Neural progenitor cell (in vitro differentiated cells): Measurements from ENCODE around the gene RAB6A. TPM values are rescaled to one million over a fixed set of nuclear protein-coding genes. Genes with fewer than 3 reads are reported as not detected.

Experiments used
- DNase-seq: peaks from one replicate; pipeline ENCODE4 v3.0.0-alpha.2; 2016; ENCODE audit warnings: low spot score
- H2AFZ ChIP-seq: fragments of 200-600 bp; sonication (generic); replicated peaks from 2 replicates; pipeline ENCODE4 v1.6.1; 2016; ENCODE audit warnings: antibody characterized with exemption
- H3F3A ChIP-seq: fragments of 200-600 bp; sonication (generic); 2 replicates; pipeline ENCODE4 v1.6.1; 2016; ENCODE audit warnings: antibody characterized with exemption, low read depth
- H3K27ac ChIP-seq: fragments of 200-600 bp; sonication (generic); 2 replicates; pipeline ENCODE4 v1.5.1; 2016; ENCODE audit warnings: mild to moderate bottlenecking
- H3K27me3 ChIP-seq: fragments of 200-600 bp; sonication (generic); 2 replicates; pipeline ENCODE4 v1.6.1; 2016; ENCODE audit warnings: mild to moderate bottlenecking, moderate library complexity
- H3K36me3 ChIP-seq: fragments of 200-600 bp; sonication (generic); 2 replicates; pipeline ENCODE4 v1.5.1; 2016
- H3K4me1 ChIP-seq: fragments of 200-600 bp; sonication (generic); 2 replicates; pipeline ENCODE4 v1.6.1; 2016; ENCODE audit warnings: mixed run types
- H3K4me2 ChIP-seq: fragments of 200-600 bp; sonication (generic); 2 replicates; pipeline ENCODE4 v1.6.1; 2016
- H3K4me3 ChIP-seq: fragments of 200-600 bp; sonication (generic); 2 replicates; pipeline ENCODE4 v1.5.1; 2016
- H3K79me2 ChIP-seq: fragments of 200-600 bp; sonication (generic); 2 replicates; pipeline ENCODE4 v1.6.1; 2016; ENCODE audit warnings: low read depth
- H3K9ac ChIP-seq: fragments of 200-600 bp; sonication (generic); 2 replicates; pipeline ENCODE4 v1.6.1; 2016
- H3K9me3 ChIP-seq: fragments of 200-600 bp; sonication (generic); 2 replicates; pipeline ENCODE4 v1.5.1; 2016; ENCODE audit warnings: low read depth
- H4K20me1 ChIP-seq: fragments of 200-600 bp; sonication (generic); 2 replicates; pipeline ENCODE4 v1.6.1; 2016; ENCODE audit warnings: low read depth
- H3K27ac Mint-ChIP-seq: 3 replicates; pipeline ENCODE4 v1.8.0; 2021; ENCODE audit warnings: mixed read lengths
- H3K27me3 Mint-ChIP-seq: 2 replicates; pipeline ENCODE4 v1.8.0; 2022; ENCODE audit warnings: low read depth, mild to moderate bottlenecking, inconsistent platforms, moderate library complexity, mixed read lengths; ENCODE audit not compliant: insufficient read depth
- H3K36me3 Mint-ChIP-seq: 3 replicates; pipeline ENCODE4 v1.8.0; 2021; ENCODE audit warnings: mixed read lengths
- H3K4me1 Mint-ChIP-seq: 3 replicates; pipeline ENCODE4 v1.8.0; 2021; ENCODE audit warnings: mixed read lengths
- H3K4me3 Mint-ChIP-seq: 3 replicates; pipeline ENCODE4 v1.8.0; 2021; ENCODE audit warnings: mild to moderate bottlenecking, moderate library complexity, mixed read lengths
- H3K9me3 Mint-ChIP-seq: 3 replicates; pipeline ENCODE4 v1.8.0; 2020; ENCODE audit warnings: mixed read lengths
- CTCF ChIP-seq: fragments of 200-600 bp; sonication (generic); IDR thresholded peaks from 2 replicates; pipeline ENCODE4 v1.5.1; 2017; ENCODE audit warnings: antibody characterized with exemption, mild to moderate bottlenecking
- EZH2 ChIP-seq: fragments of 200-600 bp; sonication (generic); IDR thresholded peaks from 2 replicates; pipeline ENCODE4 v1.6.1; 2017; ENCODE audit warnings: antibody characterized with exemption, mild to moderate bottlenecking, moderate library complexity
- EZH2phosphoT487 ChIP-seq: fragments of 200-600 bp; sonication (generic); IDR thresholded peaks from 2 replicates; pipeline ENCODE4 v1.6.1; 2017; ENCODE audit warnings: antibody characterized with exemption
- total RNA-seq: library from RNA; depleted of rRNA; stranded (reverse); fragments of >200 nt; gene quantifications from 2 replicates; pipeline ENCODE4 v1.2.3, GENCODE V29; 2015; ENCODE audit warnings: low replicate concordance

Gene RAB6A
- total RNA-seq, 1 donor from 2014 or later, result 54.7 TPM

- Mint-ChIP-seq H3K4me1 (peaks cover 23% of the 10 kb centered on the region), H3K36me3 (peaks cover 4% of the 10 kb centered on the region), H3K27ac (peak overlapping the region; percentile 94), H3K4me3 (peak overlapping the region; percentile 98), H3K9me3 (no peaks in the 10 kb centered on the region), H3K27me3 (peaks cover 3% of the 10 kb centered on the region)
- Histone ChIP-seq H3F3A (peaks cover 20% of the 10 kb centered on the region), H3K9ac (peak overlapping the region; percentile 73), H3K79me2 (peaks cover 57% of the 10 kb centered on the region), H3K4me1 (peaks cover 22% of the 10 kb centered on the region), H3K4me2 (peak overlapping the region; percentile 90), H4K20me1 (peaks cover 26% of the 10 kb centered on the region), H3K36me3 (no peaks in the 10 kb centered on the region), H3K27ac (no peak overlapping the region), H3K27me3 (no peaks in the 10 kb centered on the region), H3K9me3 (no peaks in the 10 kb centered on the region), H3K4me3 (peak overlapping the region; percentile 90), H2AFZ (peak overlapping the region; percentile 73)
- DNase-seq, result no peak
- TF ChIP-seq EZH2 (no peak), EZH2phosphoT487 (no peak), CTCF (peak; percentile 17)
Observed at GRCh38 chr11:73759610-73760134, 1.2 kb downstream of the RAB6A start.

DNA sequence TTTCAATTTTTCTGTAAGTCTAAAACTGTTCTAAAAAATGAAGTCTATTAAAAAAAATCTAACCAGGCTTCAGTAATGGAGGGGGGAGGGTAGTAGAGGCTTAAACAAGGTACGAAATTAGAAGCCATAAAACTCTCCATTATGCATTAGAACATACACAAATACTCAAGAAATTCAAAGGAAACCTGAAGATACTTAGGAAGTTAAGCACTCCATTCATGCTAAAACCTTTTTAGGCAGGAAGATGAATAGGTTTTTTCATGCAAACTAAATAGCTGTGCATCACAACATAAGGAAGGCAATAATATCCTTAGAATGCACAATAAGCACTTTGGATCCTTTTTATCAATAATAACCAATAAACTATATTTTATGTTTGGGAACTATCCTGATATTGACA, 2.4 kb downstream of the RAB6A start:
- DNase-seq, result no peak

GRCh38 chr11:73757598-73757997, 3.3 kb downstream of the RAB6A start:
- no peak for DNase-seq
- Mint-ChIP-seq H3K9me3 (no peaks in the 10 kb centered on the region), H3K4me3 (no peak overlapping the region), H3K36me3 (peaks cover 8% of the 10 kb centered on the region), H3K4me1 (peaks cover 23% of the 10 kb centered on the region), H3K27ac (no peak overlapping the region), H3K27me3 (no peaks in the 10 kb centered on the region)
- Histone ChIP-seq H3K27ac (no peak overlapping the region), H3K4me3 (no peak overlapping the region), H3K27me3 (no peaks in the 10 kb centered on the region), H3K79me2 (peaks cover 76% of the 10 kb centered on the region), H3K9me3 (no peaks in the 10 kb centered on the region), H3F3A (peaks cover 16% of the 10 kb centered on the region), H2AFZ (no peak overlapping the region), H3K9ac (no peak overlapping the region), H4K20me1 (peaks cover 27% of the 10 kb centered on the region), H3K4me2 (no peak overlapping the region), H3K36me3 (no peaks in the 10 kb centered on the region), H3K4me1 (peaks cover 22% of the 10 kb centered on the region)
- TF ChIP-seq EZH2phosphoT487 (no peak), EZH2 (no peak), CTCF (no peak)

More for the DNA sequence above, 2.4 kb downstream of the RAB6A start:
- Histone ChIP-seq H3F3A (peaks cover 20% of the 10 kb centered on the region), H3K4me3 (peak overlapping the region; percentile 90), H3K4me2 (peak overlapping the region; percentile 90), H3K36me3 (no peaks in the 10 kb centered on the region), H3K9ac (no peak overlapping the region), H4K20me1 (peaks cover 26% of the 10 kb centered on the region), H3K79me2 (peaks cover 69% of the 10 kb centered on the region), H3K27me3 (no peaks in the 10 kb centered on the region), H3K4me1 (peaks cover 22% of the 10 kb centered on the region), H2AFZ (no peak overlapping the region), H3K27ac (no peak overlapping the region), H3K9me3 (no peaks in the 10 kb centered on the region)
- no peak overlapping the region for H3K27ac Mint-ChIP-seq
- H3K9me3 Mint-ChIP-seq, result no peaks in the 10 kb centered on the region
- H3K4me3 Mint-ChIP-seq, result peak overlapping the region; percentile 98
- peaks cover 8% of the 10 kb centered on the region for H3K36me3 Mint-ChIP-seq
- H3K27me3 Mint-ChIP-seq, result peaks cover 3% of the 10 kb centered on the region
- peaks cover 23% of the 10 kb centered on the region for H3K4me1 Mint-ChIP-seq
- no peak for TF ChIP-seq EZH2phosphoT487
- no peak for TF ChIP-seq CTCF
- TF ChIP-seq EZH2, result no peak
